Esophagus squamous epithelium (tissue), 5 donors: ENCODE results near the gene FNDC5. TPM values are rescaled to one million over a fixed set of nuclear protein-coding genes. Genes with fewer than 3 reads are reported as not detected.

Experiments used
- DNase-seq: peaks from one replicate; lab custom pipeline; 2025; lab: John Stamatoyannopoulos, UW
- H3K27ac ChIP-seq, 4 donors: fragments of 200-600 bp; sonication (generic); one replicate each; pipeline ENCODE4 v1.5.1; 2016 to 2019; ENCODE audit warnings: mild to moderate bottlenecking in 1 of 4
- H3K27me3 ChIP-seq, 4 donors: fragments of 200-600 bp; sonication (generic); 1 replicate in 3 of 4; 2 replicates in 1 of 4; pipeline versions ENCODE4 v1.5.1 to v1.6.0; 2017 to 2021; ENCODE audit warnings: antibody characterized with exemption in 1 of 4
- H3K36me3 ChIP-seq, 3 donors: fragments of 200-600 bp; sonication (generic); one replicate each; pipeline ENCODE4 v1.5.1; 2016 to 2019
- H3K4me1 ChIP-seq, 3 donors: fragments of 200-600 bp; sonication (generic); one replicate each; pipeline ENCODE4 v1.5.1; 2017 to 2019
- H3K4me3 ChIP-seq, 4 donors: fragments of 200-600 bp; sonication (generic); 1 replicate in 3 of 4; 2 replicates in 1 of 4; pipeline ENCODE4 v1.5.1; 2016 to 2019; ENCODE audit warnings: mild to moderate bottlenecking in 2 of 4, moderate library complexity in 1 of 4
- H3K9me3 ChIP-seq, 3 donors: fragments of 200-600 bp; sonication (generic); one replicate each; pipeline ENCODE4 v1.5.1; 2016 to 2019
- POLR2A ChIP-seq, 4 donors: fragments of 450-650 bp; IDR thresholded peaks; one replicate each; pipeline ENCODE4 v1.6.1; 2017; ENCODE audit warnings: antibody characterized with exemption in 4 of 4, mild to moderate bottlenecking in 4 of 4, moderate library complexity in 3 of 4
- WGBS, 2 donors: methylation state at CpG; one replicate each; pipeline ENCODE4 v1.1.5; 2018; 5-methylcytosine and 5-hydroxymethylcytosine counted together
- intact Hi-C: fragments of 100-400 bp; cut with DNase I; formaldehyde crosslinking; loops from one replicate; pipeline ENCODE4 v1.15.0; 2022
- total RNA-seq, 4 donors: library from RNA; depleted of rRNA; stranded (reverse); fragments of >200 nt; gene quantifications; one replicate each; pipeline ENCODE4 v1.1.0, GENCODE V29; 2016
- TF ChIP-seq, protein P1 (sequence below), 6 experiments: fragments of 450-650 bp in 4 of 6; fragments of 200-600 bp in 2 of 6; sonication (generic) in 2 of 6; IDR thresholded peaks; one replicate each; pipeline ENCODE4 v1.5.1; 2016 to 2019; ENCODE audit warnings: antibody characterized with exemption in 6 of 6, mild to moderate bottlenecking in 4 of 6, moderate library complexity in 4 of 6
- donor health status: DM: yes; HTN: yes; CAD: no.

Gene FNDC5
- total RNA-seq, 4 donors from 2014 or later: 0.44 to 0.76 TPM; not detected in 2

DNA sequence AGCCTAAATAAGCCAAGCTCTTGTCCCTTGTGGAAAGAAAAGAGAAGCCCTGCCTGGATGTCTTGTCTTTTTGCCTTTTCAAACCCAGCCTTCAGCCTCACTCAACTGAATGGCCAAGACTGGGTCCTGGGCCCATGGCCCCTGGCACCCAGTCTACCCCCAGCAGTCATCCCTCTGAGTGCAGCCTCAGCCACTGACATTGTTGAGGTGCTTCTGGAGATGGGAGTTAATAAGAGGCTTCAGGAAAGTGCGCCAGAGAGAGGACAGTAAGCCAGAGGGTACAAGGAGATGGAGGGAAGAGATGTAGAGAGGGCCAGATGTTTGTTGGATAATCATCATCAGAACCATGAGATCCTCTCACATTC lies 6.8 kb downstream of the FNDC5 start:
- intact Hi-C loops: no loop called here
- Histone ChIP-seq H3K27me3 (no peaks in the 10 kb centered on the region), H3K4me3 (no peak overlapping the region), H3K9me3 (no peaks in the 10 kb centered on the region), H3K36me3 (peaks cover 0 to 51% (median 0%) of the 10 kb centered on the region in 3 donors), H3K4me1 (peaks cover 0 to 19% (median 8%) of the 10 kb centered on the region in 3 donors), H3K27ac (no peak overlapping the region)
- TF ChIP-seq, protein P1, sequence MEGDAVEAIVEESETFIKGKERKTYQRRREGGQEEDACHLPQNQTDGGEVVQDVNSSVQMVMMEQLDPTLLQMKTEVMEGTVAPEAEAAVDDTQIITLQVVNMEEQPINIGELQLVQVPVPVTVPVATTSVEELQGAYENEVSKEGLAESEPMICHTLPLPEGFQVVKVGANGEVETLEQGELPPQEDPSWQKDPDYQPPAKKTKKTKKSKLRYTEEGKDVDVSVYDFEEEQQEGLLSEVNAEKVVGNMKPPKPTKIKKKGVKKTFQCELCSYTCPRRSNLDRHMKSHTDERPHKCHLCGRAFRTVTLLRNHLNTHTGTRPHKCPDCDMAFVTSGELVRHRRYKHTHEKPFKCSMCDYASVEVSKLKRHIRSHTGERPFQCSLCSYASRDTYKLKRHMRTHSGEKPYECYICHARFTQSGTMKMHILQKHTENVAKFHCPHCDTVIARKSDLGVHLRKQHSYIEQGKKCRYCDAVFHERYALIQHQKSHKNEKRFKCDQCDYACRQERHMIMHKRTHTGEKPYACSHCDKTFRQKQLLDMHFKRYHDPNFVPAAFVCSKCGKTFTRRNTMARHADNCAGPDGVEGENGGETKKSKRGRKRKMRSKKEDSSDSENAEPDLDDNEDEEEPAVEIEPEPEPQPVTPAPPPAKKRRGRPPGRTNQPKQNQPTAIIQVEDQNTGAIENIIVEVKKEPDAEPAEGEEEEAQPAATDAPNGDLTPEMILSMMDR (IDR thresholded peaks at IDR 0.05): no peak
- no peak for TF ChIP-seq POLR2A (IDR thresholded peaks at IDR 0.05)
- DNase-seq: no peak
- 78 to 100% methylated on average over 1 of the region's 1 CpG for WGBS, 2 donors

DNA sequence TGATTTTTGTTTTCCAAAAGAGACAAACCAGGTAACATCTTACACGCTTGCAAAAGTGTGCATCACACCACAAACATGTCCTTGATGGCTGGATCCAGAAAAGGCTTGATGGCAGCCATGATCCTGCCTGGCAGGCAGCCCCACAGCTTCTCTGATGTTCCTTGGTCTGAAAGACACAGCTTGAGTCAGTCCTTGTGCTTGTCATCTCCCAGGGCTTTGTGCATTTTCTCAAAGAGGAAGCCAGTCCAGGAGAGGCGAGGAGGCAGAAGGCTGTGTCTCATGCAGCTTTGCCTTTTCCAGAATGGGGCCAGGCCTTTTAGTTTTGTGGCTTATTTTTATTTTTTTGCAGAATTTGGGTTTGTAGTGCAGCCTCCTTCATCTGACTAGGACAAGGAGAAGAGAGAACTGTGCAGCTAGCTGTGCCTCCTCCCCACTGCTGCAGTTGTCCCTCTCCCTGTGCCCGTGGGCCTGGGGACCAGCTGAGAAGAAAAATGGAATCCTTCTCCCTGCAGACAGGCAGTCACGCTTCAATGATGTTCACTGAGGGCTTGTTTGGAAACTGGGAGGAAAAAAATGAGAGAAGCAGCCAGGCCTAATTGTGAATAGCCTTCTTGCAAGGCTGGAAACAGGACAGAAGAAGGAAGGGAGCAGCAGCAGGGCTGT lies 7.4 kb downstream of the FNDC5 start:
- Histone ChIP-seq H3K36me3 (peaks cover 0 to 56% (median 0%) of the 10 kb centered on the region in 3 donors), H3K9me3 (no peaks in the 10 kb centered on the region), H3K27me3 (no peaks in the 10 kb centered on the region), H3K27ac (no peak overlapping the region), H3K4me1 (peaks cover 0 to 19% (median 8%) of the 10 kb centered on the region in 3 donors), H3K4me3 (no peak overlapping the region)
- intact Hi-C loops: no loop called here
- no peak for DNase-seq
- 80 to 87% methylated on average over 2 to 3 of the region's 4 CpGs for WGBS, 2 donors
- TF ChIP-seq, protein P1 (IDR thresholded peaks at IDR 0.05): no peak
- TF ChIP-seq POLR2A (IDR thresholded peaks at IDR 0.05): no peak

DNA sequence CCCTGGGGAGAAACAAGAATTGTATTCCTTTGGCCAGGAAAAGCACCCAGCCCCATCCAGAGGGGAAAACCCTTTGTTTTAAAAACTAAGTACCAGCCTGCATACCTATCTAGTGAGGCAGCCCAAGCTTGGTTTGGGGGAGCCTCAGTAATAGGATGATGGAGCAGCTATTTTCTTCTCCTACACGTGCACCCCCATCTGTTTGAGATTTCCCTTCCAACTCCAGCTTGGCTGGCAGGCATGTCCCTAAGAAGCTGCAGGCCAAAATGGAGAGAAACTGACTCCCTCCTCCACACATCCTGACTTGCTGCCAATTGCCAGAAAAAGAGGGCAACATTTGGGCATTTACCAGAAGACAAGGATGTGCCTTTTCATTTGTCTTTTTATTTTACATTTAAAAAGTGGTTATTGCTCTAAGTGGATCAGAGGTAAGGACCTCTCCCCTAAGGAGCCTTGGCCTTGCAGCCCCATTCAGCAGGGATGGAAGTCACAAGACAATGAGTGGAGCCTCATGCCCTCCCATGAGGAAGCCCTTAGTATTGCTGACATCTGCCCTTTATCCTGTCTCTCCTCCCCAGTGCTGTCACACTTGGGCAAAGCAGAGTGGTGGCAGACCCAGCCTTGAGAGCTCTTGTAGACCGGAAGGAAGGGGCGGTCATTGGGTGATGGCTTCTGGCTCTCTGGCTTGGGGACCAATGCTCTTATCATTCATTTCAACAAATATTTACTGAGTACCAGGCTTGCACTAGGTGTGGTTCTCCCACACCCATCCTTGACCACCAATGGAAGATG lies 8.6 kb downstream of the FNDC5 start:
- Histone ChIP-seq H3K27me3 (no peaks in the 10 kb centered on the region), H3K27ac (no peak overlapping the region), H3K4me1 (peaks cover 0 to 19% (median 8%) of the 10 kb centered on the region in 3 donors), H3K36me3 (peaks cover 0 to 63% (median 0%) of the 10 kb centered on the region in 3 donors), H3K4me3 (no peak overlapping the region), H3K9me3 (no peaks in the 10 kb centered on the region)
- no peak for DNase-seq
- 29 to 88% methylated on average over 1 to 3 of the region's 3 CpGs for WGBS, 2 donors
- no peak for TF ChIP-seq POLR2A (IDR thresholded peaks at IDR 0.05)
- TF ChIP-seq, protein P1 (IDR thresholded peaks at IDR 0.05): no peak
- intact Hi-C loops: no loop called here

DNA sequence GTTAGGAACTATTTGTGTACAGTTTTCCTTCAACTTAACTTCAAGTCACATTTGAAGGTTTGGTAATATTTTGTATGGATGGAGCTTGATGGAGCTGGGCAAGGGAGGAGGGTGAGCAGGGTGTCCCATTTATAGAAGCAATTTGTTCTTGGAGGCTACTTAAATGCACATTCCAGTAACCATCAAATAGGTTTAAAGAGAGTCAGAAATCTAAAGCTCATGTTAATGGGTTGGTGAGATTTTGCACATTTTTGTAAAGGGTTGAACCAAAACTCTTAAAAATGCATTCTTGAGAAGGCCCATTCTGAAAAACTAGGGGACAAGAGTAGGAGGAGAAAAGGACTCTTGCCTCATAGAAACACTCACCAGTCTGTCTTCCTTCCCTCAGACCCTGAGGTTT lies 10.1 kb downstream of the FNDC5 start:
- Histone ChIP-seq H3K4me3 (no peak overlapping the region), H3K27ac (no peak overlapping the region), H3K4me1 (peaks cover 0 to 18% (median 7%) of the 10 kb centered on the region in 3 donors), H3K27me3 (no peaks in the 10 kb centered on the region), H3K9me3 (no peaks in the 10 kb centered on the region), H3K36me3 (peaks cover 0 to 79% (median 11%) of the 10 kb centered on the region in 3 donors)
- DNase-seq: no peak
- intact Hi-C loops: no loop called here
- no peak for TF ChIP-seq POLR2A (IDR thresholded peaks at IDR 0.05)
- TF ChIP-seq, protein P1 (IDR thresholded peaks at IDR 0.05): no peak

DNA sequence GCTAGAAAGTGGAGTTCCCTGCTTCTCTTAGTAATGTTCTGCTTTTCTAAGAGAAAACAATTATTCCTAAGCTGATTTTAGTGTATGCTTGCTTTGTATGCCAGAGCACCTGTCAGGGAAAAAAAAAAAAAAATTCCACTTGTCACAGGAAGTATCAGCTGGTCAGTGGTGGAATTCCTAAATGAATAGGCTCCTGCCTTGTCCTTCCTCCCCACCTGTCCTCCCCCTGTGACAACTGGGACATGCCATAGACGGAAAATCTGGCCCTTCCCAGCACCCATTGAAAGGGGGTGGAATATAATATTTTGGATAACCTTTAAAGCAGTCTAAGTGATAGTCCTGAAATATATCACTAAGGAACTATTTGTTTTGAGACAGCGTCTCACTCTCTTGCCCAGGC lies 10.8 kb downstream of the FNDC5 start:
- Histone ChIP-seq H3K36me3 (peaks cover 0 to 83% (median 11%) of the 10 kb centered on the region in 3 donors), H3K27ac (no peak overlapping the region), H3K9me3 (no peaks in the 10 kb centered on the region), H3K4me1 (peaks cover 0 to 13% (median 5%) of the 10 kb centered on the region in 3 donors), H3K27me3 (no peaks in the 10 kb centered on the region), H3K4me3 (no peak overlapping the region)
- TF ChIP-seq POLR2A (IDR thresholded peaks at IDR 0.05): no peak
- TF ChIP-seq, protein P1 (IDR thresholded peaks at IDR 0.05): no peak
- intact Hi-C loops: no loop called here
- WGBS, 2 donors: 74 to 96% methylated on average over 2 of the region's 2 CpGs
- DNase-seq: no peak
